Liver (tissue), 3 donors: ENCODE data around the gene TMEM179.

Experiments
- CTCF ChIP-seq: fragments of 150-350 bp; IDR thresholded peaks from 2 replicates; pipeline ENCODE4 v1.5.1; 2017; ENCODE audit warnings: improper control_type of control experiment, low read depth, low read length; ENCODE audit not compliant: missing input control
- EGR1 ChIP-seq, 2 donors: IDR thresholded peaks; 2 replicates each; pipeline ENCODE4 v1.6.1; 2016 to 2018; ENCODE audit warnings: antibody characterized with exemption in 2 of 2, low read depth in 2 of 2
- FOXA1 ChIP-seq: IDR thresholded peaks from 2 replicates; pipeline ENCODE4 v1.6.1; 2016; ENCODE audit warnings: antibody characterized with exemption
- GABPA ChIP-seq, 2 donors: IDR thresholded peaks in 1 of 2; conservative IDR thresholded peaks in 1 of 2; 2 replicates each; pipeline ENCODE4 v1.6.1; 2016; ENCODE audit warnings: antibody characterized with exemption in 2 of 2, mild to moderate bottlenecking in 1 of 2, moderate library complexity in 1 of 2
- JUND ChIP-seq, 2 donors: IDR thresholded peaks; 2 replicates each; pipeline ENCODE4 v1.6.1; 2016; ENCODE audit warnings: antibody characterized with exemption in 2 of 2
- MAX ChIP-seq: IDR thresholded peaks from 2 replicates; pipeline ENCODE4 v1.6.1; 2016; ENCODE audit warnings: antibody characterized with exemption
- REST ChIP-seq: IDR thresholded peaks from 2 replicates; pipeline ENCODE4 v1.6.1; 2016; ENCODE audit warnings: antibody characterized with exemption, mild to moderate bottlenecking
- TAF1 ChIP-seq: conservative IDR thresholded peaks from 2 replicates; pipeline ENCODE4 v1.6.1; 2016; ENCODE audit warnings: antibody characterized with exemption, mild to moderate bottlenecking
- YY1 ChIP-seq: IDR thresholded peaks from 2 replicates; pipeline ENCODE4 v1.6.1; 2016; ENCODE audit warnings: antibody characterized with exemption, mild to moderate bottlenecking
- ZBTB33 ChIP-seq: IDR thresholded peaks from 2 replicates; pipeline ENCODE4 v1.6.1; 2016; ENCODE audit warnings: antibody characterized with exemption
- donor health status: healthy.
- donor health status: healthy.

GRCh38 chr14:104652386-104652785, 47.8 kb upstream of the TMEM179 start:
- TF ChIP-seq CTCF (no peak), TAF1 (no peak), GABPA (IDR thresholded peaks at IDR 0.05 in 1 of 2, conservative IDR thresholded peaks at IDR 0.05 in 1 of 2) (no peak), JUND (IDR thresholded peaks at IDR 0.05) (no peak), YY1 (no peak), EGR1 (IDR thresholded peaks at IDR 0.05; ENCODE audit: low read depth in 2 of 2) (no peak), REST (no peak), ZBTB33 (no peak), FOXA1 (no peak), MAX (no peak)
